ENCODE data around the gene LILRA6.

- TF ChIP-seq EP300 (IDR thresholded peaks at IDR 0.05; ENCODE audit: low read depth in 2 of 2, low read length in 2 of 2) (no peak), EP300 (CRISPR knock-in tag; IDR thresholded peaks at IDR 0.05; ENCODE audit: borderline replicate concordance) (no peak), EZH2 (conservative IDR thresholded peaks at IDR 0.05; ENCODE audit: low read depth, low read length) (no peak), POLR2AphosphoS2 (IDR thresholded peaks at IDR 0.05; ENCODE audit: low read depth, low read length) (no peak), CTCF (CRISPR knock-in tag; IDR thresholded peaks at IDR 0.05) (no peak), STAT6 (CRISPR knock-in tag; IDR thresholded peaks at IDR 0.05; ENCODE audit: borderline replicate concordance) (no peak), SUZ12 (IDR thresholded peaks at IDR 0.05; ENCODE audit: low read depth, low read length) (no peak), HOMEZ (CRISPR knock-in tag; IDR thresholded peaks at IDR 0.05; ENCODE audit: low read depth) (no peak), BRF2 (CRISPR knock-in tag; IDR thresholded peaks at IDR 0.05) (no peak), ZMYM2 (CRISPR knock-in tag; IDR thresholded peaks at IDR 0.05) (no peak), TFDP1 (CRISPR knock-in tag; IDR thresholded peaks at IDR 0.05; ENCODE audit: borderline replicate concordance) (no peak), POLR2A (IDR thresholded peaks at IDR 0.05; ENCODE audit: insufficient read depth in 1 of 2, low read depth in 2 of 2, low read length in 2 of 2) (no peak), CBX2 (IDR thresholded peaks at IDR 0.05; ENCODE audit: low read depth, low read length) (no peak), CBX2 (CRISPR knock-in tag; IDR thresholded peaks at IDR 0.05; ENCODE audit: low read depth) (no peak), NAIF1 (CRISPR knock-in tag; IDR thresholded peaks at IDR 0.05; ENCODE audit: borderline replicate concordance) (no peak)
Measured at GRCh38 chr19:54248016-54248601, 5.5 kb upstream of the LILRA6 start.

All from HepG2 (cell line).